OCI-M2 (cell line): Measurements from ENCODE around the gene TSR1.

Experiments
- DNase-seq: peaks from one replicate; lab custom pipeline; 2025; ENCODE audit not compliant: unreplicated experiment; lab: John Stamatoyannopoulos, UW

The TSR1 gene

DNA sequence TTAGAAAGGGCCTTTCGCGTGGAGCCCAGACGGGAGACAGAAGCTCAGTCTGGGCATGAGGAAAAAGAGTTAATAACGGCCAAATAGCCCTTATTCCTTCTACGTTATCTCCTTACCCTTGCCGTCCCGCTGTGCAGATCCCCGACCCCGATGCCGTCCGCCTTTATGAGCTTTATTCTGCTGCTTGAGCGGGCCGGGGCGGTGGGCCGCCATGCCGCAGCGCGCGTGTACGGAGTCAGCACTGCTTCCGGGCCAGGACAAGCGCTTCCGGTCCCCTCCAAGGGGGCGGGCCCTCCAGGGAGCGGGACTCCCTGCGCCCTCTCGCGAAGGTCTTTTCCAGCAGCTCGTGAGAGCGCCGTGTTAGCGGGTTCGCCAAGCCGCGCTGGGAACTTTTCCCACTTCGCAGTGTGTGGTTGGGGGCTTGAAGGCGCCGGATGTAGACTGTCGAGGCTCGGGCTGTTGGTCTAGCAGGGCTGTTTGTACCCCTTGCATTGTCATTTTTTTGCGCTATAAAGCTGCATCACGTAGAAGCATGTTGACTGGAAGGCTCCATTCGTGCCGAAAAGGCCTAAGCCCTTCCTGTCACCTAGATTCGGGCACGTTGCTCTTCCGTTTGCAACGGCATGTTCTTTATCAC, at the start of gene TSR1:
Gene TSR1, minus strand, starts transcription at position 243 of the 637 bp plus-strand sequence. Its CDS starts 30 bp downstream, at position 213.
- DNase-seq = peak; percentile 46

DNA sequence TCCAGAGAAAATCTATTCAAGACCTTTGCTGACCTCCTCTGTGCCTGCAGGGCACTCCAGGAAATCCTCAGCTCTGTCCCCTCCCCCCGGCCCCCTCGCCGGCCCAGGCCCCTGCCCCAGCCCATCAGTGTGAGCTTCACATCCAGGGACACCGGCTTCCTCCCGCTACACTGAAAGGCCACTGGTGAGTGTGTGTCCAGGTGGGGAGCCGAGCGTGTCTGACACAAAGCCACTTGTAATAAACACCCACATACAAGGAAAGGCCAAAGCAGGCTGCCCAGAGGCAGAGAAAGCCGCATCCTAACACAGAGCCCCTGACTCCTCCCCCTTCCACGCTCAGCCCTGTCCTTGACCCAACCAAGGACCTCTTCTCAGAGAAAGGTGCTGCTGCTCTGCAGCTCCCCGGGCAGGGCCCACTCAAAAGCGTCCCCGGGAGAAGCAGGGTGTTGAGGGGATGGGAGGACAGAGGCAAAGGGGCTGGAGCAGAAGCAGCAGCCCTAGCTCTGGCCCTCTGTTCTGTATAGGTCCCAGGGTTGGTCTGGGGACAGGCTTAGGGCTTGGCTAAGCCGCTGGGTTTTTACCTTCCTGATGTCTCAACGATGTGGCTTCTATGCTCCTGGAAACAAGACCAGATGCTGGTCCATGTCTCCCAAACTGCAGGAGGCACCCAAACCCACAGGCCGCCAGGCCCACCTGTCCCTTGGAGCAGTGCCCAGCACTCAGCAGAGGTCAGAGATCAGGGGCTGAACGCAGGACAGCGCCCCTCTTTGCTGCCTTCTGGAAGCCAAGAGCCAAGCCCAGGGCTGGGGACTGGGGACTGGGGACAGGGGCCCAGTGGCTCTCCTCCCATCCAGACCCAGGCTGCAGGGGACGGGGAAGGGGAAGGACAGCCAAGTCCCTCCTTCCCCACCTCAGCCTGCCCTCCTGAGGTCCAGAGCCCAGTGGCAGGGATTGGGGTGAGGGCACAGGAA, 49.3 kb upstream of the TSR1 start:
- no peak for DNase-seq

DNA sequence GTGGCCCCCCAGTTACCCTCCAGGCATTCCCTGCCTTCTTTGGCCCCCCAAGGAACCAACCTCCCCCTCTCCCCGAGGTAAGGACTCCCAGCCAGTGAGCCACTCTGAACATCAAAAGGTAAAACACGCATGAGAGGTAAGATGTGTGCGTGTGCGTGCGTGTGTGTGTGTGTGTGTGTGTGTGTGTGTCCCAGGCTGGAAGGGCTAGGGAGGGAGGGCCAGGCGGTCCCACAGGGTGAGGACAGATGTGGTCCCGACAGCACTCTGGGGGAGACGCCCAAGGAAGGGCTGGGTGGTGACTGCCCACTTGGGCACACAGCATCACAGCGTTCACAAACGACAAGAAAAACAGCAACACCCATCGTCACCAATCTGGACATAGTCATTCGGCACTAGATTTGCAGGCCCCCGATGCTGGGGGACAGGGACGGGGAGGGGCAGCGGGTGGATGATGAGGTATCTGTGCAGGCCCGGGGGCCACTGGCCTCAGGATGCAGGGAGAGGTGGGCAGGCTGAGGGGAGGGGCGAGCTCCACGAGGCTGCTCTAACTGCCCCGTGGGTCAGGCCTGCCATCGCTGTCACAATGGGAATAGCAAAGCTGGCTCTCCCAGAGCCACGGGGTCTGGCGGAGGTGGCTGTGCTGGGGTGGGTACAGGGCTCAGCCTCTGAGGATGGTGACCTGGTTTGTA, 48.3 kb upstream of the TSR1 start:
- DNase-seq = no peak

DNA sequence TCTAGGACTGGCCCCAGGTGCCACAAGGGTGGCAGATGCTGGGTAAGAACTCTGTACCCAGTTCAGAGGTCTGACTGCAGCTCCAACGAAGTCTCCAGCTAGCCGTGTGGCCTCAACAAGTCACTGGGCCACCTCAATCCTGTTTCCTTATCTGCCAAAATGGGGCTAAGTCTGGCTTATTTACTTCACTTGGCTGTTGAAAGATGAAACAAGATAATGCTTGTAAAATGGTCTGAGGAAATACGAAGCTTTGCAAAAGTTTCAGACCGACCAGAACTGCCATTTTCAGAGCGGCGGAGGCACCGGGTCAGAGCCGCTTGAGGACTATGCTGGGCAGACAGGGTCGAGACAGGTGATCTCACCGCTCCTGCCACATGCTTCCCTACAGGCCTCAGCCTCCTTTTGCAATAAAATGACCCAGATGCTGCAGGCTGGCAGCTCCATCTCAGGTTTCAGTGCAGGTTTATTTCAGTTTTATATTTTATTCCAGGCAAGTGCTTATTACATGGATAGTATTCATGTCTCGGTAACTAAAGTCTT, 47.4 kb upstream of the TSR1 start:
- DNase-seq = no peak

DNA sequence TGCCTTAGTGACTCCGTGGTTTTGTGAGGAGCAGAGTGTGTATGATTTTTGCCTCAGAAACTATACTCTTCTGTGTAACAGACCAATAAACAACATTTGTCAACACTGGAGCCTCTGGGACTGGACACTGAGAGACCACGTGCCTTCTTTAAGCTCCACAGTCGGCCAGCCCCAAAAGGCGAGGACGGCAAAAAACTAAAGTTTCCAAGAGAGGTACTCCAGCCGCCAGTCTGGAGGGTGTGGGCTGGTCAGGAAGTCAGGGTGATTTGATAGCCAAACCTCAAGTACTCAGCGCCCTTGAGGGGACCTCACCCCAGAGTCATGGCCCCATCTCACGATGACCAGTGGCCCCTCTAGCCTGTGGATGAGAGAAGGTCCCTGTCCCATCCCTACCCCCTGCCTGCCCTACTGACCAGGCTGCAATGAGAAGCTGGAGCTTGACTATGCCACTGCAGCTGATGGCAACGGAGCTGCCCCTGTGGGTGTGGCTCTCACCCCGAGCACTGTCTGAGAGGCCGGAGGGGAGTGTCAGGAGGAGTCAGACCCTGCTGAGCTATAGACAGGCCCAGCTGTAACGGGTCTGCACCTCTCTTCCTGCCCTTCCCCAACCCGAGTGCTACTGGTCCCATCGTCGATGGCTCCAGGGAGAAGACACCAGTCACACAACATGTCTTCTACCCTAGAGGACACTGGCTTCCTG, 44.8 kb upstream of the TSR1 start:
- no peak for DNase-seq

DNA sequence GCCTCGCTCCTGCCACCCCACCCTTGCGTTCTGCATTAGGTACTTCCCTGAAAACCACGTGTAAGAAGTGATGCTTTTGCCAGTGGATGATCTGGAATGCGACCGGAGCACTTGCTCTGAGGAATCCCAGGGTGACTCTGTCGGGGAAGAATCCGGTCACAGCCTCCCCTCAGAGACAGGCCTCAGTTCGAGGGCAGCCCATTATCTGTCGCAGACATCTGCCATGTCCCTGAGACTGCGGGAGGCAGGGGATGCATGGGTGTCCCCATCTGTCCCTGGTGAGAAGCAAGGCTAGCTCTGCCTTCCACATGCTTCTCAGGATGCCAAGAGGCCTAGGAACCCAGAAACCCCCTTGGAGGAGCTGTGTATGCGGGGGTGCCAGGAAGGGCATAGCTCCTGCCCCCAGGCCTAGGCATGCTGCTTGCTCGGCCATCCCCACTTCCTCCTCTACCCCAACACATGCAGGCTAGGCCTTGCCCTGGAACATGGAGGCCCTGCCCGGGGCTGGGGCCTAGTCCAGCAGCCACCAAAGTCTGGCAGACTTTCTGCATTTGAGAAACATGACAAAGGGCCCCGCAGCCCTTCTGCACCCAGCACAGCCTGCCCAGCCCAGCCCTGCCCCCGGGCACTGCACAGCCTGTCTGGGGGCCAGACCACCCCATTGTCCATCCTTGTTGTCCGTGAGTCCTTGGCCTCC, 44.1 kb upstream of the TSR1 start:
- no peak for DNase-seq

DNA sequence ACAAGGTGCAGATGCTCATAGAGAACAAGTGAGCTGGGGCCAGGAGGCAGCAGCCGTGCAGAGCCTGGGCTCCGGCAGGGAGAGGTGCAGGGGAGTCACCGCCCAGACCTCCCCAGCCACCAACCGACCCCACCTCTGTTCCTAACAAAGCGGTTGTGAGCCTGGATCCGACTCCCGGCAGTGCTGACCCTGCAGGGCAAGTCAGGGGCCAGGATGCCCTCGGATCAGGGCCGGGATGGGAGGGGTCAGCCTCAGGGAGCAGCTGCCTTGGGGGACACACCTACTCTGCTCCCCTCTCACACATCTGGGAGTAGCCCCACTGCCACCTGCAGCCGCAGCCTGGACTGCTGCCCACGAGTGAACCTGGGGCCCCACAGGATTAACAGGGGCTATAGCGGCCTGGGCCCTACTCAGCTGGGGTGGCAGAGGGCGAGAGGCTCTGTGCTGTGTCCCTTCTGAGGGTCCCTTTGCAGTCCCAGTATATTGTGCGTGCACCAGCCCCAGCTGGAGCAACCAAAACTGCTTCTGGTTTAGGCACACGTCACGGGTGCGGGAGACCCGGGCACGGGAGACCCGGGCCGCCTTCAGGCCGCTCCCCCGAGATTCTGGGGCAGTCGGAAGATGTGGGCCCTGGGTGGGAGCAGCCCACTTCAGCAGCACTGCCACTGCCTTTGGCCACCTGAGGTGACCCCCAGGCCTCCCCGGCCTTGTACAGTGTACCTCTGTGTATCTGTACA, 43.4 kb upstream of the TSR1 start:
- DNase-seq = no peak

DNA sequence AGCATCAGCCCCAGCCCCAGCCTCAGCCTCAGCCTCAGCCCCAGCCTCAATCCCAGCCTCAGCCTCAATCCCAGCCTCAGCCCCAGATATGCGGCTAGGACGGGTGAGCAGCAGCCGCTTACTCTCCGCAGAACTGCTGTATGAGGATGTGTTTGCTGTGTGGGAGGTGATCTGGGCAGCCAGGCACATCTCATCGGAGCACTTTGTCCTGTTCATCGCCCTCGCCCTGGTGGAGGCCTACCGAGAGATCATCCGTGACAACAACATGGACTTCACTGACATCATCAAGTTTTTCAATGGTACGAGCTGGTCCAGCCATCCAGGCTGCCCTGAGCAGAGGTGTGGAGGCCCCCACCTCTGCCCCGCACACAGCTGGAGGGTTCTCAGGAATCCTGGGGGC, 42.6 kb upstream of the TSR1 start:
- no peak for DNase-seq

DNA sequence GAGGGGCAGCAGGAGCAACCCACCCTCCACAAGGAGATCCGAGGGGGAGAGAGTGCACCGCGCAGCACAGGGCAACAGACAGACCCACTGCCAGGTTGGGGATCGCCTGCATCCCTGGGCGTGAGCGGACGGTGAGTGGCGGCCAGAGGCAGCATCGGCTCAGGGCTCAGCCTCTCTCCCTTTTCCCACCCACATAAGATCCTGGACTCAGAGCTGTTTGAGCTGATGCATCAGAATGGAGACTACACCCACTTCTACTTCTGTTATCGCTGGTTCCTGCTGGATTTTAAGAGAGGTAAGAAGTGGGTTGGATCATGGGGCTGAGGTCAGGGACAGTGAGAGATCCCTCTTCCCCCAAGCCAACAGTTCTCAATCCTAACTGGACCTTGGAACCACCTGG, 41.4 kb upstream of the TSR1 start:
- no peak for DNase-seq

DNA sequence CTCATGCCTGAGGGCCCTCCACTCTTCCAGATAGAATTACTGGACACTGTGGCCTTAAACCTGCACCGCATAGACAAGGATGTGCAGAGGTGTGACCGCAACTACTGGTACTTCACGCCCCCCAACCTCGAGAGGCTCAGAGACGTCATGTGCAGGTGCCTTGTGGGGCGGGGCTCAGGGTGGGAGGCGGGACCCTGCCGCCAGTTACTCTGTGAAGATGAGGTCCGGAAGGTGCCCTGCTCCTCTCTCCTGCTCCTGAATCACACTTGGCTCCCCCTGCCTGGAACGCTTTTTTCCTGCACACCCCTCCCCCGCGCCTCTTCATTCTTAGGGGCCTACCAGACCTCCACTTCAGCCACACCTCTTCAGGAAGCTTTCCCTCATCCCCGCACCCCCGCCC, 39.9 kb upstream of the TSR1 start:
- no peak for DNase-seq

DNA sequence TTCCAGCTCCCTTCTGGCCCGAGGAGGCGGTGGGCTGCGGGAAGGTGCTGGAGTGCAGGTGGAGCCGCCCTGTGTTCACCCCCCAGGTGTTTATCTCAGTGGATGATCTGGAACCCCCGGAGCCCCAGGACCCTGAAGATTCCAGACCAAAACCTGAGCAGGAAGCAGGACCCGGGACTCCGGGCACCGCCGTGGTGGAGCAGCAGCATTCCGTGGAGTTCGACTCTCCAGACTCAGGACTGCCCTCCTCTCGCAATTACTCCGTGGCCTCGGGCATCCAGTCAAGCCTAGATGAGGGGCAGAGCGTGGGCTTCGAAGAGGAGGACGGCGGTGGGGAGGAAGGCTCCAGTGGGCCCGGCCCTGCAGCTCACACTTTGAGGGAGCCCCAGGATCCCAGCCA, 39.1 kb upstream of the TSR1 start:
- no peak for DNase-seq

DNA sequence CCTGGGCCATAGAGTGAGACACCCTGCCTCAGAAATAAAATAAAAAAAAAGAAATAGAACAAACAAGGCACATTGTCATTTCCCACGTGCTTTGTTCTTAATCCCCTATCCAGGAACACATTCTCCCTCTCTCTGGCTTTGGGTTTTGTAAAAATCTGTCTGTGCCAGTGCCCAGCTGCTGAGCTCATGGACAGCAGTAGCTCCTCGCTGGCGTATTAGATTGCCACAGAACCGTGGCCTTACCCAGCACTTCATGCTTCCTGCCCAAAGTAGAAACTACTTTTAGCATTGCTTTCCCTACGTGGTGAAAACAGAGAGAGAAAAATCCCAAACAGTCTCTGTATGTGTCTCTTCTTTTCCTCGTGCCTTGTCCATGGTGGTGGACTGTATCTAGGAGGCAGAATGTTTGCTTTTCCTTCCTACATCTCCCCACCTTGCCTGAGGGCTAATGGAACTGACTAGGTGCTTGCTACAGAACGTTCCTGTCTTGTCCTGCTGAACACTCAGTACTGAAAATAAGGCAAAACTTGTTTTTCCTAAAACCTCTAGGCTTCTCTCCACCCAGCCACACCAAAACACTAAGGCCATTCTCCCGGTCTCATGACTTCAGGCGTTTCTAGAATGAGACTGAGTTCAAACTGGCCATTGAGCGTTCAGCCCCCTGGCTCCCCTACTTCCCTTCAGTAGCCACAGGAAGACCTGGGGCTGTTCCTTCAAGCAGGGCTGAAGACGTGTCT, 38.5 kb upstream of the TSR1 start:
- DNase-seq = no peak

DNA sequence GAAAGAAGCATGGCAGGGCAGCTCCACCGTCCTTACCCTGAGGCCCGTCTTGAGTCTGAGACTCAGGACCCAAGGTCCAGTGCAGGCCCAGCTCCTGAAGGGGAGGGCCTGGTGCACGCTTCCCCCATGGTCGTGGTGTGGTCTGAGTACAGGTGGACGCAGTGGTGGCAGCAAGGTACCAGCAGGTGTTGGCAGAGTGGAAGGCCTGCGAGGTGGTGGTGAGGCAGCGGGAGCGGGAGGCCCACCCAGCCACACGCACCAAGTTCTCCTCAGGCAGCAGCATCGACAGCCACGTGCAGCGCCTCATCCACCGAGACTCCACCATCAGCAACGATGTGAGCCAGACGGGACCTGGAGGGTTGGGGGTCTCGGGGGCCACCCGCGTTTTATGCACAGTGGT, 36.9 kb upstream of the TSR1 start:
- DNase-seq = no peak

DNA sequence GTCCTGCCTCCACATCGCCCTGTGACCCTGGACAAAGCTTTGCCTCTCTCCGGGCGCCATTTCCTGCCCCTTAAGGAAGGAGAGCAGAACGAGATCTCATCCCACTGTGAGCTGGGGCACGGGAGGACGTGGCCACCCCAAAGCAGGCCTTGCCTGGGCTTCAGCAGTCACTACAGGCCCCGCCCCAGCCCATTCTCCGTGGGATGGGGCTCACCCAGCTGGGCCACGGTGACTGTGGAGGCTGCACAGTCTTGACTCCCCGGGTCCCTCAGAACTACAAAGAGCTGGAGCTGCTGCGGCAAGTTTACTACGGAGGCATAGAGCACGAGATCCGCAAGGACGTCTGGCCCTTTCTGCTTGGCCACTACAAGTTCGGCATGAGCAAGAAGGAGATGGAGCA, 36.4 kb upstream of the TSR1 start:
- no peak for DNase-seq

DNA sequence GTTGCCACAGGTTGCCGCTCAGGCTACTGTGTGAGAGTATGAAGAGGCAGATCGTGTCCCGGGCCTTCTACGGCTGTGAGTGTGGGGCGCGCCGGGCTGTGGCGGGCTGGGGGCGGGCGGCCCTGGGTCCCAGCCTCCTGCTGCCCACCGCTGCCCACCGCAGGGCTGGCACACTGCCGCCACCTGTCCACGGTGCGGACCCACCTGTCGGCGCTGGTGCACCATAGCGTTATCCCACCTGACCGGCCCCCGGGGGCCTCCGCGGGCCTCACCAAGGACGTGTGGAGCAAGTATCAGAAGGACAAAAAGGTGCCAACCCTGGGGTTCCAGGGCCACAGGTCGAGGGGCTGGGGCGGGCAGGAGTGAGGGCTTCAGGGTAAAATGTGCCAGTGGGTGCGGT, 35.9 kb upstream of the TSR1 start:
- DNase-seq = no peak

DNA sequence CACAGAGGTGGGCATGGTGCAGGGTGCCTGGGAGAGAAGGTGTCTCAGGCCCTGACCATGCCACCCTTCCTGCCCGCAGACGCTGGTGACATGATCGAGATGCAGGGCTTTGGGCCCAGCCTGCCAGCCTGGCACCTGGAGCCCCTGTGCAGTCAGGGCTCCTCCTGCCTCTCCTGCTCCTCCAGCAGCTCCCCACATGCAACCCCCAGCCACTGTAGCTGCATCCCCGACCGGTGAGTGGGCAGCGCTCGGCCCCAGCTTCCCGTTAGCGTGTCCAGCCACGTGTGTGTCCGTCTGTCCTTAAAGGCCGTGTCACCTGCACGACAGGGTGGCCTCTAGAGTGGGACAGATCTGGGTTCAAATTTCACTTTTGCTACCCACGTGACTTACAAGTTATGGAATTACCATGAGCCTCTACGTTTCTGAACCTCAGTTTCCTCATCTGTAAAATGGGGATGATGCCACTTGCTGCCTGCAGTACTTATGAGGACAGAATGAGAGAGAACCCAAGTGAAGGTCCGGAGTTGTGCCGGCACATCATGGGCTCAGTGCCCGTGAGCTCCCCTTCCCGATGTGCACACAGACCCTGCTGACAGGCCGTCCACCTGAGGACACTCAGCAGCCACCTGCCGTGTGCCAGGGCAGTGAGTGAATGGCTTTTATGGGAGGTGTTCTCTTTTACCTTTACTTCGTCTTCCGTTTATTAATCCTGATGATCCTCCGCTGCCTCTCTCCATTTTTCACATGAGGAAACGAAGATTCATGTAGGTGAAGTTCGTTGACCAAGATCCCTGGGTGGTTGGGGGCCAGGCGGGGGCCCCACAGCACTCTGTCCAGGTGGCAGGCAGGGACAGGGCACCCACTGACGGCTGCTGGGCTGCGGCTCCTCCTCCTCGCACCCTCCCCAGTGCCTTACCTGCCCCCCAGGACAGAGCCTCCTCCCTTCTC, 35.2 kb upstream of the TSR1 start:
- DNase-seq = no peak

DNA sequence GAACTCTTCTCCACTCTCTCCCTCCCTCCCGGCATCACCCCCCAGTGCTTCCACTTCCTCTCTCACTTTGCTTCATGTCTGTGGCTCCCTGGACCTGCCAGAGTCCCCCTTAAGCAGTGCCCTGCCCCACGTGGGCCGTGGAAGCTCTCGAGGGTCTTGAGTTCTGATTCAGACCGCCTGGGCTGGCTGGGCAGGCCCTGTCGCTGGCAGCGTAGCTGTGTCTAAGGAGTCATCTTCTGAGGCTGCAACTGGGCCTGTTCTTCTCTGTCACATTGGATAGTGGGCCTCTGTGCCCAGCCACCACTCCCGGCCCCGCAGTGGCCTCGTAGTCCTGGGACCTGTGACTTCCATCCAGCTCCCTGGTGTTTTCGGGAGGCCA, 33.9 kb upstream of the TSR1 start:
- no peak for DNase-seq
